SW 1271 (cell line): ENCODE data around the gene PPP2R3C.
A peak's percentile ranks its signal among the peaks of the same experiment; 100 is the strongest.
"Not testable (repeated sequence)": the region's sequence is repeated elsewhere in the genome, so short reads cannot be mapped to it uniquely, and the experiment has no call there.

Experiments used
- DNase-seq, 2 experiments: peaks; one replicate each; lab custom pipeline; 2025; lab: John Stamatoyannopoulos, UW

The PPP2R3C gene

GRCh38 chr14:35121887-35122695, at the start of gene PPP2R3C, which contains the start of gene PRORP:
Gene PPP2R3C, minus strand, starts transcription at chr14:35121990. Its CDS starts 31 bp downstream, at chr14:35121959.
Gene PRORP, plus strand, starts transcription at chr14:35122552. Its CDS starts 694 bp downstream, at chr14:35123246.
- peak; percentile 91 to 95 for DNase-seq

- DNase-seq = no peak
Measured at GRCh38 chr14:35167496-35167895, 45.7 kb upstream of the PPP2R3C start.

GRCh38 chr14:35164849-35165248, 43.1 kb upstream of the PPP2R3C start:
- no peak for DNase-seq

- no peak for DNase-seq
Measured at GRCh38 chr14:35163384-35163783, 41.6 kb upstream of the PPP2R3C start.

GRCh38 chr14:35161231-35161630, 39.4 kb upstream of the PPP2R3C start:
- no peak for DNase-seq

- DNase-seq = peak; percentile 65 to 95
Measured at GRCh38 chr14:35159742-35160409, 38.1 kb upstream of the PPP2R3C start.

GRCh38 chr14:35158951-35159653, 37.3 kb upstream of the PPP2R3C start:
- no peak for DNase-seq

GRCh38 chr14:35158491-35158890, 36.7 kb upstream of the PPP2R3C start:
- no peak for DNase-seq

- DNase-seq = peak in 1 of 2 experiments; percentile 47
Measured at GRCh38 chr14:35155962-35156361, 34.2 kb upstream of the PPP2R3C start.

- DNase-seq = no peak
Measured at GRCh38 chr14:35154016-35154415, 32.2 kb upstream of the PPP2R3C start.

GRCh38 chr14:35152531-35152930, 30.7 kb upstream of the PPP2R3C start:
- not testable (repeated sequence) for DNase-seq

GRCh38 chr14:35149239-35149638, 27.4 kb upstream of the PPP2R3C start:
- DNase-seq = no peak

GRCh38 chr14:35147711-35148110, 25.9 kb upstream of the PPP2R3C start:
- DNase-seq = no peak

GRCh38 chr14:35147186-35147585, 25.4 kb upstream of the PPP2R3C start:
- DNase-seq = no peak

GRCh38 chr14:35146711-35147149, 24.9 kb upstream of the PPP2R3C start:
- no peak for DNase-seq

- no peak for DNase-seq
Measured at GRCh38 chr14:35144029-35144428, 22.2 kb upstream of the PPP2R3C start.

- peak in 1 of 2 experiments; percentile 44 for DNase-seq
Measured at GRCh38 chr14:35140718-35141581, 19.2 kb upstream of the PPP2R3C start.

GRCh38 chr14:35138585-35138984, 16.8 kb upstream of the PPP2R3C start:
- DNase-seq = no peak

- no peak for DNase-seq
Measured at GRCh38 chr14:35134329-35135123, 12.7 kb upstream of the PPP2R3C start.

GRCh38 chr14:35133542-35134328, 11.9 kb upstream of the PPP2R3C start:
- no peak for DNase-seq
